NCI-H345 (cell line): ENCODE results near the gene RBMS3.
A peak's percentile ranks its signal among the peaks of the same experiment; 100 is the strongest.
"Not testable (repeated sequence)": the region's sequence is repeated elsewhere in the genome, so short reads cannot be mapped to it uniquely, and the experiment has no call there.

ENCODE experiments used
- DNase-seq: peaks from one replicate; lab custom pipeline; 2025; lab: John Stamatoyannopoulos, UW

Gene RBMS3

GRCh38 chr3:29481969-29482767, 201.3 kb downstream of the RBMS3 start:
- DNase-seq = no peak

- peak; percentile 14 for DNase-seq
Measured at GRCh38 chr3:29484633-29485032, 203.8 kb downstream of the RBMS3 start.

- DNase-seq = peak; percentile 83
Measured at GRCh38 chr3:29486096-29486495, 205.2 kb downstream of the RBMS3 start.

- no peak for DNase-seq
Measured at GRCh38 chr3:29486917-29487316, 206.0 kb downstream of the RBMS3 start.

GRCh38 chr3:29488922-29489321, 208.1 kb downstream of the RBMS3 start:
- no peak for DNase-seq

GRCh38 chr3:29493109-29493508, 212.2 kb downstream of the RBMS3 start:
- no peak for DNase-seq

DNA sequence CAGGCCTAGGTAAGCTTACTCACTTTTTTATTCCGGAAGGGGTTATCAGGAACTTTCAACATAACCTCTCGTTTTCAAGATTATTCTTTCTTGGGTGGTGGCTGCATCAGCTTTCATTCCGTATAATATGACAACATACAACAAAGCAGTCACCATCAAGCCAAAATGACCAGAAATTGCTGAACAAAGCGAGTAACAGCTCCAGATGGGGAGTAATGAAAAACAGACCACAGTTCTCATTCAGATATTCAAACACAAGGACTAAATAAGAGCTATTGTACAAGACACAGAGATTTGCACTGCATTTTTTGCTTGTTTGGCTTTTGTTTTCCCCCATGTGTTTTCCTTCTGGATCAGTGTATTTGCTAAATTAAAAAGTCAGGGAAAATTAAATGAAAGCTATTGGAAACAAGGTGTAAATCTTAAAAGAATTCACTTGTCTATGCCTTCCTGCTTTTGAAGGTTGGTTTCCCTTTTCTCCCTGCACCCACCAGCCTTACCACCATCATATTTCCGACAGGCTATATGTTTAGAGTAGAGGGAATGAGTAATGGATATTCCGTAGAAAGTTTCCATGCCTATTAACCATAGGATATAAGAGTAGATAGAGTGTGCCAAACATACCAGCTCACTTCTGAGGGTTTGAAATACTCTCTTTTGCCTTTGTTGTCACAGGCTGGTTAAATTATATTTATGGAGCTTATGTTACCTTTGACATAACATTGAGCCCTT, 213.6 kb downstream of the RBMS3 start:
- no peak for DNase-seq

DNA sequence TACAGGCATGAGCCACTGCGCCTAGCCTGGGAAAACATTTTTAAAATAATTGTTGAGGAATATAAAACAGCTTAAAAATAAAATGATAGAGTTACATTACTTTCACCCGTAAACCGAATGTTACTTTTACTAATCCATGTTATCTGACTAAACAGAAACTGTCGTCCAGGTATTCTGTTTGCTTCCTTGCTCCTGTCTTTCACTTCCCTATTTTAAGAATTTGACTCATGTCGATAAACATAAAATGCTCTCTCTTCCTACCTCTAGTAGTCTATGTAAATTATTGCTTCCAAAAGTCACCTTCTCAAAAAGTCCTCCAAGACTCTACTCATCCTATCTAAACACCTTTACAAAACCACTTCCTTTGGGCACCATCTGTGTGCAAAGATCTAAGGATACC, 216.4 kb downstream of the RBMS3 start:
- DNase-seq = no peak

- DNase-seq = no peak
Measured at GRCh38 chr3:29502771-29503170, 221.9 kb downstream of the RBMS3 start.

GRCh38 chr3:29503314-29503713, 222.4 kb downstream of the RBMS3 start:
- no peak for DNase-seq

DNA sequence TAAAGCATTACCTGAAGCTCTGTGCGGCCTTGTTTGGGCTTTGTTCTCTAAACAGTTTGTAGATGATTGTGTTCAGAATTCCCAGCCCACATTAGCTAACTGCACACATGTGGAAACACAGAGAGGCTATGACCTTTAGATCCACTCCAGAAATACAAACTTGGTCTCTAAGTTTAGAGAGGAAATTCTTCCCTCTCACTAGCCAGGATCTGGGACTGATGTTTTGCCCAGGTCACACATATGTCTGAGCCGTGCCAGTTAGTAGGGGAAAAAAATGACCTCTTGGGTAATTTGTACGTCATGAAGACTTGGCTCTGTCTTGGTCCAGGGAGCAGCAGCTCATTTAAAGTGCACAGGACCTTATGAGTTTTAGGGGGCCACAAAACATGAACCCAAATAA, 223.1 kb downstream of the RBMS3 start:
- DNase-seq = no peak

GRCh38 chr3:29506502-29506901, 225.6 kb downstream of the RBMS3 start:
- DNase-seq = no peak

- no peak for DNase-seq
Measured at GRCh38 chr3:29511701-29512100, 230.8 kb downstream of the RBMS3 start.

- DNase-seq = no peak
Measured at GRCh38 chr3:29512641-29513040, 231.8 kb downstream of the RBMS3 start.

GRCh38 chr3:29513236-29513635, 232.4 kb downstream of the RBMS3 start:
- no peak for DNase-seq

DNA sequence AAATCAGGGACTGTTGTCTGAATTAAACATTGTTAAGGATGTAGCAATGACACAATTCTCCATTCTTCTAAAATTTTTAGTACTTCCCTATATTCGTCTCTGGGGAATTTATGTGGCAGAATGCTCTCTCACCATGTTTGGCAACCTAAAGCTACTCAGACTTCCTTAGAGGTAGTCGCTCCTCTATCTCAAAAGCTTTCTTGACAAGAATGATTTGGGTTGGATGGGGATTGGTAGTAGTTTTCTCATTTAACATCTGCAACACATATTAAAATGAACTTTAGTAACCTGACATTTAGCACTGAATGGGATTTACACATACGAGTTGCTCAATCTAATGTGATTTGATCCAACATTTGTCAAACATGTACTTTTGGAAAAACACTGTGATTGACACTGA, 233.3 kb downstream of the RBMS3 start:
- no peak for DNase-seq

- DNase-seq = no peak
Measured at GRCh38 chr3:29514912-29515311, 234.0 kb downstream of the RBMS3 start.

DNA sequence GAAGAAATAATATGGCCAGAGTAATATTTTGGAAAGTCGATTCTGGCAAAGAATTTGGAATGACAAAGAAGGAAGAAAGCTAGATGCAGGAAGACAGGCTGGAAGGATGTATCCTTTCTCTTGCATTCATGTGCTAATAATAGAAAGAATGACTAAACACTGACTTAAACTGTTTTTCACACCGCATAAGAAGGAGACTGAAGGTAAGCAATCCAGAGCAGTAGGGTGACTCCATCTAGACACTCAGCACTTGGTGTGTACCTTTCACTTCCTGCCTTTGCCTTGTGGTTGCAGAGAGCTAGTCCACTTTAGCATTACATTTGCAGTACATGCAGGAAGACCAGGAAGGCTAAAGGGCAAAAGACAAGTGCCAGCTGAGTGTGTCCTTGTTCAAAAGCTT, 234.6 kb downstream of the RBMS3 start:
- DNase-seq = no peak

DNA sequence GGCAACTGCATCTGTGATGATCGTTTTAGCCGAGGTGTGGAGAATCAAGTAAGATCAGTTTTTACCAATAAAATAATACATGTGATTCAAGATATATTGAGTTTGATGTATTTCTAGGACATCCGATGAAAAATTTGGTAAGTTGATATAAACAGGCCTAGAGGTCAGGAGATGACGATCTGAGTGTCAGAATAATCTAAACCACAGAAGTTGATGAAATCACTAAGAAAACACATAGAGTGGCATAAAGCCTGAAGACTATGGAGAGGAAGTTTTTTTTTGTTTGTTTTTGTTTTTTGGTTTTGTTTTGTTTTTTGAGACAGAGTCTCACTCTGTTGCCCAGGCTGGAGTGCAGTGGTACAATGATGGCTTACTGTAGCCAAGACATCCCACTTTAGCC, 235.3 kb downstream of the RBMS3 start:
- no peak for DNase-seq

DNA sequence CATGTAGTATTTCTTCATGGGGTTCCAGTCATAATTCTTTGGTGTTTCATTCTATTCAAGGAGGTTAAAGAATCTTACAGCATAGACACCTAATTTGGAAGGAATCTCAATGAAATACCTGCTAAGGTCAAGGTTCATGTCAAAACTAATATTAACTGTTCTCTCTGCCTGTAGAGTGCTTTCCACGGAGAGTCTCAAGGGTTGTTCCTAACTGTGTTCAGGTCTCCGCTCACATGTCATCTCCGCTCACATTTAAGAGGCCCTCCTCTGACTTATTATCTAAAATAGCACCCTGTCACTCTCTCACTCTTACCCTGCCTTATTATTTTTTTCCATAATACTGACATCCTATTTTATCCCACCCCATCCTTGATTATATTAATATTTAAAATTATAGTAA, 239.9 kb downstream of the RBMS3 start:
- DNase-seq = no peak

DNA sequence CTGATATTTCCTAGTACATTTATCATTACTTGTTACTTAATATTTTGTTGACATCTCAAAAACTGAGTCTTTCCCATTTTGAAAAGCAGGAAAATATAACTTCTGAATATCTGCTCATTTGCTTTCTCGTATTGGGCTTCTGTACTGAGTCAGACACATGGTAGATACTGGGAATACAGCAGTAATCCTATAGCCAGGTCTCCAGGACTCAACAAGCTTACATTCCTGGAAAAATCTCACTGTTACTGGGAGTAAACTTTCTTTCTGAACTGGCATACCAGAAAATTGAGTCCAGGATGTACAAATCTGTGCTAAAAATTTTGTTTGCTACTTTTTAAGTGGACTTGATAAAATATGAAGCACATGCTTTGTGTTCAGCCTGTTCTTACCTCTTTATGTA, 240.4 kb downstream of the RBMS3 start:
- DNase-seq = no peak

DNA sequence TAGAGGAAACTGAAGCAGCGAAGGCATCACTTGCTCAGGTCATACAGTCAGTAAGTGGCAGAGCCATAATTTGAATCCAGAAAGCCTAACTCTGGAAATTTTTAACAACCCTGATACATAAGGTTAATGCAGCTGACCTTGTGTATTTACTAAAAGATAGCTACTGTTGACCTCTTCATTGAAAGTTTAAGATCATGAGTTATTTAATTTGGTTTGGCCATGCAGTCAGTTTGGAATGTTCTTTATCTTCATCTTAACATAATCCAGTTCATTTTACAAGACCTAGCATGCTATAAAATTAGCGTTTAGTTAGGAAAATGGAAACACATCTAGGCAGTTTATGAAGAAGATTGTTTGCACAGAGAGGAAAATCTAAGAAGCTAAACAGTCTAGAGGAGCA, 240.9 kb downstream of the RBMS3 start:
- DNase-seq = no peak

- not testable (repeated sequence) for DNase-seq
Measured at GRCh38 chr3:29524433-29524832, 243.6 kb downstream of the RBMS3 start.
